GM06990 (cell line): ENCODE results near the gene ZACN.
"Not testable (repeated sequence)": the region's sequence is repeated elsewhere in the genome, so short reads cannot be mapped to it uniquely, and the experiment has no call there.

Experiments used
- DNase-seq: peaks from one replicate; pipeline ENCODE4 v3.0.0-alpha.2; 2011; ENCODE audit not compliant: insufficient read length; ENCODE audit errors: extremely low read depth
- H3K27me3 ChIP-seq: replicated peaks from 2 replicates; pipeline ENCODE4 v1.6.0; 2011; ENCODE audit warnings: low read length; ENCODE audit not compliant: control insufficient read depth, insufficient read depth
- H3K36me3 ChIP-seq: 2 replicates; pipeline ENCODE4 v1.5.1; 2011; ENCODE audit warnings: low read length; ENCODE audit not compliant: control insufficient read depth, insufficient read depth
- H3K4me3 ChIP-seq: replicated peaks from 2 replicates; pipeline ENCODE4 v1.5.1; 2011; ENCODE audit warnings: low read depth, mild to moderate bottlenecking, control low read depth, low read length
- CTCF ChIP-seq: IDR thresholded peaks from 2 replicates; pipeline ENCODE4 v1.5.1; 2011; ENCODE audit warnings: low read length, control low read depth, mild to moderate bottlenecking, inconsistent platforms; ENCODE audit not compliant: insufficient read depth, poor library complexity, severe bottlenecking

The ZACN gene

GRCh38 chr17:76050538-76051467 is 28.2 kb upstream of the ZACN start:
- TF ChIP-seq CTCF = no peak
- no peak for DNase-seq
- Histone ChIP-seq H3K4me3 (no peak overlapping the region), H3K27me3 (no peaks in the 10 kb centered on the region), H3K36me3 (peaks cover 23% of the 10 kb centered on the region)

- peaks cover 24% of the 10 kb centered on the region for H3K36me3 ChIP-seq
These were observed 27.4 kb upstream of the ZACN start for GRCh38 chr17:76051561-76051960.

DNA sequence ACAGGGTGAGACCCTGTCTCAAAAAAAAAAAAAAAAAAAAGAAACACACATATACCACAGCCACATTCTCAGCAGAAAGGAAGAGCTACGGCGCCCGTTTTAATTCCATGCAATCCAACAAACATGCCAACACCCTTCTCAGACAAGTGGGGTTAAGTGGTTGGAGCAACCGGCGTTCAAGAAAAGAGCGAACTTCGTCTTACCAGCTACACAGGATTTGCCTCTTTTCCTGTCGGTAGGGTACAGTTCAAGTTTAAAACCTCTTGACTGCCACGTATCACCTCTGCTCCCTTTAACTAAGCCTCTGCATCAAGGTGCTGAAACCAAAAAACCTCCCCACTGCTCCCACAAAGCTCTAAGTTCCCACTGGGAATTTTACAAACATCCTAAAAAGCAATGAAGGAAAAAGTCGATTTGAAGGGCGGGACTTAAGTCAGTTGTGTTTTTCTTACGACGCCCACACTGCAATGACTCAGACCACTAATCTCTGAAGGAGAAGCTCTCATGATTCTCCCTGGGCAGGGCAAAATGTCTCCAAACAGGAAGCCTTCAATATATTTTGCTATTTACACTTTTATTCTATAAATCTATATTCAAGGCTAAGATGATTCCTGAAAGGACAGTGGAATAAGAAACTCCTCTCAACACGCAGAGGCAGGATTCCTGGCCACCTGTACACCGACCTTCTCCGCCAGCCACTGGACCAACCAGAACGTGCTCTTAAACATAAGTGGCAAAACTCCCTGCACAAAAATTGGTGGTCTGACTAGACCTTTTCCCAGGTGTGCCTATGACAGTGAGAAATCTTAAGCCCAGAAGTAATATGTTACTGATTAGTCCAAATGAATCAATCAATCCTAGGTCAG is 25.5 kb upstream of the ZACN start:
- DNase-seq = no peak
- Histone ChIP-seq H3K36me3 (peaks cover 23% of the 10 kb centered on the region), H3K4me3 (no peak overlapping the region), H3K27me3 (no peaks in the 10 kb centered on the region)
- TF ChIP-seq CTCF = no peak

More at GRCh38 chr17:76051561-76051960, 27.4 kb upstream of the ZACN start:
- DNase-seq = no peak
- H3K4me3 ChIP-seq = no peak overlapping the region
- no peaks in the 10 kb centered on the region for H3K27me3 ChIP-seq
- TF ChIP-seq CTCF = no peak

DNA sequence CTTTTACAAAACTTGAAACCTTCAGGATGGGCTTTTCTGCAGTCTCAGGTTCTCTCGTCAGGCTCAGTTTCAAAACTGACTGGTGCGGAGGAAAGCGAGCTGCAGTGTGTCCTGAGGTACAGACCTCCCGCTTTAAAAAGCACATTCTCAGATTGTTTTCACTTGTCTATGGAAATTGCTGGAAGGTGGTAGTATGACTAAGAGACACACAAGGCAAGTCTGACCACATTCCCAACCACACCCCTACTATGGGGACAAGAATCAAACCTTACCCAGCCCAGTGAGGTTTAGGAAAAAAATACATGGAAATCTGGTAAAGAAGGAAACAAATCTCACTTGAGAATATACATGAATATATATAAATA is 24.9 kb upstream of the ZACN start:
- H3K27me3 ChIP-seq = no peaks in the 10 kb centered on the region
- H3K4me3 ChIP-seq = no peak overlapping the region
- peaks cover 24% of the 10 kb centered on the region for H3K36me3 ChIP-seq
- DNase-seq = no peak
- TF ChIP-seq CTCF = no peak

GRCh38 chr17:76056882-76057281 is 22.1 kb upstream of the ZACN start:
- H3K36me3 ChIP-seq = peaks cover 23% of the 10 kb centered on the region
- TF ChIP-seq CTCF = no peak
- DNase-seq = no peak
- H3K27me3 ChIP-seq = no peaks in the 10 kb centered on the region
- no peak overlapping the region for H3K4me3 ChIP-seq

DNA sequence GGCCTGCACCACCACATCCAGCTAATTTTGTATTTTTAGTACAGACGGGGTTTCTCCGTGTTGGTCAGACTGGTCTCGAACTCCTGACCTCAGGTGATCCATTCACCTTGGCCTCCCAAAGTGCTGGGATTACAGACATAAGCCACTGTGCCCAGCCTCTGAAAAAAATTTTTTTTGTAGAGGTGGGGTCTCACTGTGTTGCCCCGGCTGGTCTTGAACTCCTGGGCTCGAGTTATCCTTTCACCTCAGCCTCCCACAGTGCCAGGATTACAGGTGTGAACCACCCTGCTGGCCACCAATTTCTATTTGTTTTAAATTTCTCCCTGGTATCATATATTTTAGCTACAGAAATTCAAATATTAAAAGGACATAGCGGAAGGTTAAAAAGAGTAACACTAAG is 20.7 kb upstream of the ZACN start:
- not testable (repeated sequence) for DNase-seq, H3K4me3 ChIP-seq, H3K27me3 ChIP-seq
- peaks cover 25% of the 10 kb centered on the region for H3K36me3 ChIP-seq
